MM.1S (cell line): ENCODE data around the gene IL1RAPL1.

ENCODE experiments used
- DNase-seq: peaks from one replicate; pipeline ENCODE4 v3.0.0-alpha.2; 2015
- H2AFZ ChIP-seq: fragments of 300-600 bp; sonication (generic); 2 replicates; pipeline ENCODE4 v1.6.0; 2016; ENCODE audit warnings: antibody characterized with exemption, low read length
- H3F3A ChIP-seq: fragments of 300-600 bp; sonication (generic); 2 replicates; pipeline ENCODE4 v1.6.1; 2016; ENCODE audit warnings: mild to moderate bottlenecking, antibody characterized with exemption, low read length, moderate library complexity, mixed read lengths; ENCODE audit not compliant: insufficient read depth
- H3K27ac ChIP-seq: fragments of 300-600 bp; sonication (generic); 2 replicates; pipeline ENCODE4 v1.5.1; 2016; ENCODE audit warnings: mild to moderate bottlenecking, low read length
- H3K27me3 ChIP-seq: fragments of 300-600 bp; sonication (generic); replicated peaks from 2 replicates; pipeline ENCODE4 v1.6.0; 2016; ENCODE audit warnings: low read length; ENCODE audit not compliant: insufficient read depth
- H3K36me3 ChIP-seq: fragments of 300-600 bp; sonication (generic); replicated peaks from 2 replicates; pipeline ENCODE4 v1.6.1; 2016; ENCODE audit warnings: mild to moderate bottlenecking, low read length, mixed read lengths; ENCODE audit not compliant: insufficient read depth
- H3K4me1 ChIP-seq: fragments of 300-600 bp; sonication (generic); 2 replicates; pipeline ENCODE4 v1.6.1; 2016; ENCODE audit warnings: low read length, mixed read lengths
- H3K4me2 ChIP-seq: fragments of 300-600 bp; sonication (generic); 2 replicates; pipeline ENCODE4 v1.6.0; 2016; ENCODE audit warnings: low read depth, low read length
- H3K4me3 ChIP-seq: fragments of 300-600 bp; sonication (generic); 2 replicates; pipeline ENCODE4 v1.5.1; 2016; ENCODE audit warnings: low read length, mixed read lengths
- H3K79me2 ChIP-seq: fragments of 300-600 bp; sonication (generic); 2 replicates; pipeline ENCODE4 v1.6.1; 2016; ENCODE audit warnings: mixed run types, low read length, mixed read lengths
- H3K9ac ChIP-seq: fragments of 300-600 bp; sonication (generic); 2 replicates; pipeline ENCODE4 v1.6.1; 2016; ENCODE audit warnings: low read length, mixed read lengths
- H3K9me2 ChIP-seq: fragments of 300-600 bp; sonication (generic); replicated peaks from 2 replicates; pipeline ENCODE4 v1.6.1; 2016; ENCODE audit warnings: mild to moderate bottlenecking, low read length, mixed read lengths; ENCODE audit not compliant: insufficient read depth
- H3K9me3 ChIP-seq: fragments of 300-600 bp; sonication (generic); replicated peaks from 2 replicates; pipeline ENCODE4 v1.6.1; 2016; ENCODE audit warnings: mild to moderate bottlenecking, low read length, mixed read lengths; ENCODE audit not compliant: insufficient read depth
- H4K20me1 ChIP-seq: fragments of 300-600 bp; sonication (generic); 2 replicates; pipeline ENCODE4 v1.6.1; 2016; ENCODE audit warnings: mild to moderate bottlenecking, low read length, moderate library complexity, mixed read lengths; ENCODE audit not compliant: insufficient read depth
- EZH2 ChIP-seq: fragments of 300-600 bp; sonication (generic); optimal IDR thresholded peaks from 2 replicates; pipeline ENCODE3; 2017; ENCODE audit warnings: low read depth, mild to moderate bottlenecking, antibody characterized with exemption, low read length, mixed read lengths
- EZH2phosphoT487 ChIP-seq: fragments of 300-600 bp; sonication (generic); IDR thresholded peaks from 2 replicates; pipeline ENCODE4 v1.6.1; 2018; ENCODE audit warnings: antibody characterized with exemption, low read length
- TF ChIP-seq, protein P1 (sequence below): fragments of 300-600 bp; sonication (generic); IDR thresholded peaks from 2 replicates; pipeline ENCODE4 v1.5.1; 2016; ENCODE audit warnings: antibody characterized with exemption, low read length, mixed read lengths

The IL1RAPL1 gene

GRCh38 chrX:28665778-28666177 is 78.5 kb downstream of the IL1RAPL1 start:
- Histone ChIP-seq H2AFZ (no peak overlapping the region), H3K4me3 (no peak overlapping the region), H3K4me2 (no peak overlapping the region), H3K27ac (no peak overlapping the region), H3K27me3 (no peaks in the 10 kb centered on the region), H3K79me2 (no peaks in the 10 kb centered on the region), H3K9ac (no peak overlapping the region), H3F3A (no peaks in the 10 kb centered on the region), H3K9me2 (no peaks in the 10 kb centered on the region), H4K20me1 (no peaks in the 10 kb centered on the region), H3K36me3 (no peaks in the 10 kb centered on the region), H3K9me3 (no peaks in the 10 kb centered on the region), H3K4me1 (no peaks in the 10 kb centered on the region)
- TF ChIP-seq EZH2phosphoT487: no peak
- TF ChIP-seq, protein P1, sequence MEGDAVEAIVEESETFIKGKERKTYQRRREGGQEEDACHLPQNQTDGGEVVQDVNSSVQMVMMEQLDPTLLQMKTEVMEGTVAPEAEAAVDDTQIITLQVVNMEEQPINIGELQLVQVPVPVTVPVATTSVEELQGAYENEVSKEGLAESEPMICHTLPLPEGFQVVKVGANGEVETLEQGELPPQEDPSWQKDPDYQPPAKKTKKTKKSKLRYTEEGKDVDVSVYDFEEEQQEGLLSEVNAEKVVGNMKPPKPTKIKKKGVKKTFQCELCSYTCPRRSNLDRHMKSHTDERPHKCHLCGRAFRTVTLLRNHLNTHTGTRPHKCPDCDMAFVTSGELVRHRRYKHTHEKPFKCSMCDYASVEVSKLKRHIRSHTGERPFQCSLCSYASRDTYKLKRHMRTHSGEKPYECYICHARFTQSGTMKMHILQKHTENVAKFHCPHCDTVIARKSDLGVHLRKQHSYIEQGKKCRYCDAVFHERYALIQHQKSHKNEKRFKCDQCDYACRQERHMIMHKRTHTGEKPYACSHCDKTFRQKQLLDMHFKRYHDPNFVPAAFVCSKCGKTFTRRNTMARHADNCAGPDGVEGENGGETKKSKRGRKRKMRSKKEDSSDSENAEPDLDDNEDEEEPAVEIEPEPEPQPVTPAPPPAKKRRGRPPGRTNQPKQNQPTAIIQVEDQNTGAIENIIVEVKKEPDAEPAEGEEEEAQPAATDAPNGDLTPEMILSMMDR: no peak
- no peak for TF ChIP-seq EZH2
- no peak for DNase-seq

DNA sequence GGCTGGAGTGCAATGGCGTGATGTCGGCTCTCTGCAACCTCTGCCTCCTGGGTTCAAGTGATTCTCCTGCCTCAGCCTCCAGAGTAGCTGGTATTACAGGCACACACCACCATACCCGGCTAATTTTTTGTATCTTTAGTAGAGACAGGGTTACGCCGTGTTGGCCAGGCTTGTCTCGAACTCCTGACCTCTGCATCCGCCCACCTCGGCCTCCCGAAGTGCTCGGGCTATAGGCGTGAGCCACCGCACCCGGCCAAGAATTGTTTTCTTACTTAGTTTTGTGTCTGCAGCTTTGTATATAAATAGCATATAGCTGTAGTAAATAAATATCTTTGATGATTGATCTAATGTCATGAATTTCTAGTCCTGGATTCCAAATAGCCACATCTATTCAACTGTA is 81.1 kb downstream of the IL1RAPL1 start:
- H3F3A ChIP-seq: no peaks in the 10 kb centered on the region
- H3K36me3 ChIP-seq: no peaks in the 10 kb centered on the region
- H3K79me2 ChIP-seq: no peaks in the 10 kb centered on the region
- H3K4me2 ChIP-seq: no peak overlapping the region
- no peaks in the 10 kb centered on the region for H3K27me3 ChIP-seq
- TF ChIP-seq EZH2 (no peak), EZH2phosphoT487 (no peak)
- TF ChIP-seq, protein P1: no peak
- H3K4me1 ChIP-seq: no peaks in the 10 kb centered on the region
- H3K4me3 ChIP-seq: no peak overlapping the region
- no peak overlapping the region for H2AFZ ChIP-seq
- H4K20me1 ChIP-seq: no peaks in the 10 kb centered on the region
- H3K9me2 ChIP-seq: no peaks in the 10 kb centered on the region
- no peak overlapping the region for H3K27ac ChIP-seq
- no peaks in the 10 kb centered on the region for H3K9me3 ChIP-seq
- H3K9ac ChIP-seq: no peak overlapping the region
- DNase-seq: no peak

- H3F3A ChIP-seq: no peaks in the 10 kb centered on the region
- H3K27me3 ChIP-seq: no peaks in the 10 kb centered on the region
- H3K79me2 ChIP-seq: no peaks in the 10 kb centered on the region
- TF ChIP-seq EZH2 (no peak), EZH2phosphoT487 (no peak)
- TF ChIP-seq, protein P1: no peak
- H2AFZ ChIP-seq: no peak overlapping the region
- no peaks in the 10 kb centered on the region for H3K36me3 ChIP-seq
- H3K27ac ChIP-seq: no peak overlapping the region
- no peaks in the 10 kb centered on the region for H3K9me3 ChIP-seq
- no peaks in the 10 kb centered on the region for H3K4me1 ChIP-seq
- no peak overlapping the region for H3K9ac ChIP-seq
- H3K9me2 ChIP-seq: no peaks in the 10 kb centered on the region
- no peak overlapping the region for H3K4me3 ChIP-seq
- no peak for DNase-seq
- H4K20me1 ChIP-seq: no peaks in the 10 kb centered on the region
- H3K4me2 ChIP-seq: no peak overlapping the region
Observed at GRCh38 chrX:28668957-28669356, 81.7 kb downstream of the IL1RAPL1 start.
